HG02852 (cell line): ENCODE data around the gene TBL1XR1.
A peak's percentile ranks its signal among the peaks of the same experiment; 100 is the strongest.
"Not testable (repeated sequence)": the region's sequence is repeated elsewhere in the genome, so short reads cannot be mapped to it uniquely, and the experiment has no call there.

Experiments used
- ATAC-seq: cut with Tn5 transposase; IDR thresholded peaks from one replicate; pipeline ENCODE4 v1.9.1; 2021; ENCODE audit warnings: mild to moderate bottlenecking, moderate library complexity; ENCODE audit not compliant: unreplicated experiment

TBL1XR1 gene

GRCh38 chr3:177185035-177185574 lies 12.2 kb downstream of the TBL1XR1 start:
- peak; percentile 32 for ATAC-seq

GRCh38 chr3:177184602-177185001 lies 12.7 kb downstream of the TBL1XR1 start:
- peak; percentile 89 for ATAC-seq

DNA sequence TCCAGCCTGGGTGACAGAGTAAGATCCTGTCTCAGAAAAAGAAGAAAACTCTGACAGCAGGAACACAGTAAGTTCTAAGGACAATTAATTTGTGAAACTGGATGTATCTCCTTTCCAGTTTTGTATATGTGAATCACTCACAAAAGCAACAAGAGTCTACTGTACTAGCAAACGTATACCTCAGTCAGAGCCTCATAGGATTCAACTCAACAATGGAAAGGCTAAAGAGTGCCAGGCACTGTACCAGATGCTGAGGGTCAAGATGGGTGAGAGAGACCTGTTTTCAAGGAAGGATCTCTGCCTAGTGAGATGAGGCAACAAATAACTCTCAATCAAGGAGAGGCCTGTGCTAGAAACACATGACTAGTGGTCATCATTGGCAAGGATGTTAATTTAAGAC lies 14.9 kb downstream of the TBL1XR1 start:
- no peak for ATAC-seq

DNA sequence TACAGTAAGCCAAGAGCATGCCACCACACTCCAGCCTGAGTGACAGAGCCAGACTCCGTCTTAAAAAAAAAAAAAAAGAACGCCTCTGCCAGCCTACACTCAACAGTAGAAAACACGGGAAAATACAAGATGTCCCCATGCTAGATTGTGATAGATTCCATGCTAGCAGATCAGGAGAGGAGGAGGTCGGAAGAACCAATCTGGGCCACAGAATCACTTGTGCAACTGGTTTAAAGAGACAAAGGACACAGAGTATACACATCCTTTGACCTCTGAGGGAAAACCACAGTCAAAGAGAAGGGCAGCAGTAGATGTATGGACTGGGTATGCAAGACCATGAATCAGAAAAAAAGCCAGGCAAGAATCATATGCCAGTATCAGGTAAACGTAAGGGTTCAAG lies 15.9 kb downstream of the TBL1XR1 start:
- ATAC-seq: no peak

DNA sequence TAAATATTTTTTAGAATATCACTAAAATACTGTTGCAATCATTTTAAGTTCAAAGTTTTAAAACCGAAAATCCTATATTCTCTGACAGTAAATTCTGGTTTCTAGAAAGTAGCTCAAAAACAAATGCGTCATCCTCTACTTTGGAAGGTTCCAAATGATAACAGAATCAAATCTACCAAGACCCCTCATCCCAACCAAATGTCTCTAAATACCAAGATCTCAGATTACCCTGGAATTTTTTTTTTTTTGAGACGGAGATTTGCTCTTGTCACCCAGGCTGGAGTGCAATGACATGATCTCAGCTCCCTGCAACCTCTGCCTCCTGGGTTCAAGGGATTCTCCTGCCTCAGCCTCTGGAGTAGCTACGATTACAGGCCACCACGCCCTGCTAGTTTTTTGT lies 16.8 kb downstream of the TBL1XR1 start:
- ATAC-seq: no peak

DNA sequence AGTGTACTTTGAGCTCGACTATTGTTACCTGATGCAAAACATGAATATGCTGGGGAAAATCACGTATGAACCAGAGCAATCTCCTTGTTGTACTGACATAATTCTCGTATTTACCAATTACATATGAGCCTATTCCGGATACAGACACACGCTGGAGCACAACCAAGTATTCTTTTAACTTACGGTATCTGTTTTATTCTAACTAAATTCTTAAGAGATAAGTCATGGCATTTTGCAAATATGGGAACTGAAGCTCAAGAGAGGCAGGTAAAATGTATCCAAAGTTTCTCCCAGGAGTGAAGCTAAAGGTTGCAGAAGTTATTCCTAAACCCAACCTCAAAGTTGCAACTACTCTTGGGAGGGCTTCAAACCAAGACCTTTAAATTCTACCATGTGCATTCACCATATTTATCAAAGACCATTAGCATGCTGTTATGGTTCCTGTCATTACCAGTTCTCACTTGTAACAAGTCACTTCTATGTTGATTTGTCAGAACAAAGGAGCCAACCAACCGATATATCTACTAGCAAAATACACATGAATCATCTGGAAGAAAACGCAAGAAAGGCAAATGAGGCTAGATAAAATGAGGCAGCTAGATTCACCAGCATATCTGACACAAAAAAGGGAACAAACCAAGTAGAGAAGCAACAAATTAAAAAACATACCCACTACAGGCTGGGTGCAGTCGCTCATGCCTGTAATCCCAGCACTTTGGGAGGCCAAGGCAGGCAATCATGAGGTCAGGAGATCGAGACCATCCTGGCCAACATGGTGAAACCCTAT lies 17.8 kb downstream of the TBL1XR1 start:
- no peak for ATAC-seq

DNA sequence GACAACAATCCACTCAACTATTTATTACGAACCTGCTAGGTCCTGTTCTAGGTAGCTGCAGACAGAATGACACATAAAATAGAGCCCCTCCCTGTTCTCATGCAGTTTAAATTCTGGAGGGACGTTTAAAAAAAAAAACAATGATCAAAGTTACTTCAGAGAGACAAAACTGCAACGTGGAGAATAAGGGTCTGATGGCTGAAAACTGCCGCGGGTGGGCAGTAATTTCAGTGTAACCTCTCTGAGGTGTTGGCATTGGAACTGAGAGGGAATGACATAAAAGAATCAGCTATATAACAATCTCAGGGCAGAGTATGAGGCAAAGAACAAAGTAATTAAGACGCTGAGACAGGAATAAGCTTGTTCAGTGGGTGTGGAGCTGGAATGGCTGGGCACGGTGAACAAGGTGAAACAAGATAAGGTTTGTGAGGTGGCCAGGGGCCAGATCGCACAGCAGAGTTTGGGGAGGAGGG lies 19.5 kb downstream of the TBL1XR1 start:
- no peak for ATAC-seq

GRCh38 chr3:177174607-177175170 lies 22.6 kb downstream of the TBL1XR1 start:
- no peak for ATAC-seq

- ATAC-seq: no peak
These were observed 27.2 kb downstream of the TBL1XR1 start for GRCh38 chr3:177169936-177170722.

- ATAC-seq: no peak
These were observed 28.9 kb downstream of the TBL1XR1 start for GRCh38 chr3:177168431-177168830.

DNA sequence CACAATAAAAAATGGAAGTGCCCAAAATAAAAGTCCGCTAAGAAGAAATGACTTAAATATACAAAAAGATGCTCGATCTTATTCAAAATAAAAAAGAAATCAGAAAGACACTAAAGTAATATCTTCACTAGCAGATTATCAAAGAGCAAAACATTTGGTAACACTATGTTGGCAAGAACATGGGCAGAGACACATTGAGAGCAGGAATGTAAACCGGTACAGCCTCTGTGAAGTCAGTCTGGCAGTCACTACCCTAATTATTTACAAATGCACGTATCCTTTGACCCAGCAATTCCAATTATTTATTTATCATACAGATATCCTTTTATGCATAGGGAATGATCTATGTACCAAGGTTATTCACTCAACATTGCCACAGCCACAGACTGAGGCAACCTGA lies 34.5 kb downstream of the TBL1XR1 start:
- ATAC-seq: no peak

DNA sequence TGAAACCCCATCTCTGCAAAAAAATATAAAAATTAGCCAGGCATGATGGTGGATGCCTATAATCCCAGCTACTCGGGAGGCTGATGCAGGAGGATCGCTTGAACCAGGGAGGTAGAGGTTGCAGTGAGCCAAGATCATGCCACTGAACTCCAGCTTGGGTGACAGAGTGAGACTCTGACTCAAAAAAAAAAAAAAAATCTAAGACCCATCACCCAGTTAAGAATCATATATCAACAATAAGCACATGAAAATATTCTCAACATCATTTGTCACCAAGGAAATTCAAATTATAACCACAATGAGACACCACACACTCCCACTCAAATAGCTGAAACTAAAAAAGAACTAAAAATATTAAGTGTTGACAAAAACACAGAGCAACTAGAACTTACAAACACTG lies 35.7 kb downstream of the TBL1XR1 start:
- ATAC-seq: not testable (repeated sequence)

- ATAC-seq: no peak
These were observed 38.8 kb downstream of the TBL1XR1 start for GRCh38 chr3:177158461-177158860.

GRCh38 chr3:177157492-177157891 lies 39.8 kb downstream of the TBL1XR1 start:
- ATAC-seq: no peak

GRCh38 chr3:177154733-177155132 lies 42.5 kb downstream of the TBL1XR1 start:
- no peak for ATAC-seq

- ATAC-seq: peak; percentile 79
These were observed 46.2 kb downstream of the TBL1XR1 start for GRCh38 chr3:177150970-177151627.

GRCh38 chr3:177150218-177150916 lies 46.9 kb downstream of the TBL1XR1 start:
- ATAC-seq: no peak

DNA sequence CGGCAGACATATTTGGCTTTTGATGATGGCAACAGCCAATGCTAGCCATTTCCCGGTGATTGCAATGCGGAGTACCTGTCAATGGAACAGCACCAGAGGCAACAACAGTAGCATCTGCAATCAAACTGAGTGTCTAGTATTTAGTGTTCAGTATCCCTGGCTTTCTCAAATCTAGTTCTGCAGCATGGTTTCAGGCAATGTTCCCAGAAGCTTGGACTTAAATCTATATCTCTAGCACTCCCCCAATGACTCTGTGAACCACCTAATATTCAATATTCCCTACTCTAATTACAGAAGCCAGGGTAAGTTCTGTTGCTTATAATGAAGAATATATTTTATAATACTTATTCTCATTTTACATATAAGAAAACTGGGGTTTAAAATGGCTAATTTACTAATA lies 48.2 kb downstream of the TBL1XR1 start:
- ATAC-seq: no peak

DNA sequence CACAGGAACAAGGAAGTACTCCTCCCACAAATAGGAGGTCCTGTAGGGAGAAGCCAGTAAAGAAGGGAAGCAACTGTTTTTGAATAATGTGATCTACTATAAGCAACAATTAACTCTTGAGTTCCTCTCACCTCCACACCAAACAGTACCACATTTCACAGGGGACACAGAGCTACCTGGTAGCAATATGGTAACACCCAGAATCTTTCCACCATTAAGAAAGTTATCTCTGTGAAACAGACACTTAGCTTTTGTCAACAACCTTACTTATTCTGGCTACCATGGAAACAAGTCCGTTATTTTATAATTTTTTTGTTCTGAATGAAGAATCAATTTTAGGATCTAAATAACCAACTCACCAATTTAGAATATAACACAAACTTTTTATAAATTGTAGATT lies 49.5 kb downstream of the TBL1XR1 start:
- ATAC-seq: no peak

DNA sequence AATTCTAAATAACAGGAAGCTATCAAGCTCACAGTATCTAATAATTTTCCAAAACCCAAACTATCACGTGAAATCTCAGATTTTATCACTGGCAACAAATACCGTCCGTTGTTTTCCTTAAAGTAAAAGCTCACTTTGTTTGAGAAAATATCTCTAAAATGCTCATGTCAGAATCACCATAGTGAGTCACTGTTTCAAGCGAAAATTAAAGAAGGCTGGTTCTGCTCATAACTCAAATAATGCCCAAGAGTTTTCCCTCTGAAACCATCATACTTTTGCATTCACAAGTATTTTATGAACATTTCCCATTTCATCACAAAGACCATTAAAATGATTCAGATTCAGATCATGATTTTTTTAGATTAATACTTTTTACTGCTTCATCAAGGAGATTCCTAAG lies 50.6 kb downstream of the TBL1XR1 start:
- no peak for ATAC-seq
